GM10266 (cell line): ENCODE measurements around the gene MRPL9.

Source experiments
- DNase-seq: peaks from one replicate; pipeline ENCODE4 v3.0.0; 2012; ENCODE audit errors: extremely low spot score
- TF ChIP-seq, protein P1 (sequence below): IDR thresholded peaks from 2 replicates; pipeline ENCODE4 v1.5.1; 2012; ENCODE audit warnings: mild to moderate bottlenecking, low read depth; ENCODE audit not compliant: control insufficient read depth, insufficient read depth; ENCODE audit errors: missing control alignments

Gene MRPL9

DNA sequence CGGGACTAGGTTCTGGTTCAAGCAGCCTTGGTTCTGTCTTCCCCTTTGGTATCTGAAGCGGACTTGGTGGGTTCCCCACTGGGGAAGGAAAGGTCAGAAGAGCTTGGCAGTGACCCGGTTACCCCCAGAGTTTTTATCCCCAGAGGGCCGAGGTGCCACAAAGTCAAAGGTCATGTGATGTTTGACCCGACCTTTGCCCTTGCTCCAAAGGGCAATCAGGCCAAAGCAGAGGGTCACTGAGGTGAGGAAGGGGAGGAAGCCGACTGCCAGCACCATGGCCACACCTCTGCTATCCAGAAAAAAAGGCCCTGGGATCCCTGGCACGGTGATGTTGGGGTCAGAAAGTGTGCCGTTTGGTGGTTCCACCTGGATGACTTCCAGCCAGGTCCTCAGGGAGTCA, 37.5 kb upstream of the MRPL9 start:
- DNase-seq = no peak
- TF ChIP-seq, protein P1, sequence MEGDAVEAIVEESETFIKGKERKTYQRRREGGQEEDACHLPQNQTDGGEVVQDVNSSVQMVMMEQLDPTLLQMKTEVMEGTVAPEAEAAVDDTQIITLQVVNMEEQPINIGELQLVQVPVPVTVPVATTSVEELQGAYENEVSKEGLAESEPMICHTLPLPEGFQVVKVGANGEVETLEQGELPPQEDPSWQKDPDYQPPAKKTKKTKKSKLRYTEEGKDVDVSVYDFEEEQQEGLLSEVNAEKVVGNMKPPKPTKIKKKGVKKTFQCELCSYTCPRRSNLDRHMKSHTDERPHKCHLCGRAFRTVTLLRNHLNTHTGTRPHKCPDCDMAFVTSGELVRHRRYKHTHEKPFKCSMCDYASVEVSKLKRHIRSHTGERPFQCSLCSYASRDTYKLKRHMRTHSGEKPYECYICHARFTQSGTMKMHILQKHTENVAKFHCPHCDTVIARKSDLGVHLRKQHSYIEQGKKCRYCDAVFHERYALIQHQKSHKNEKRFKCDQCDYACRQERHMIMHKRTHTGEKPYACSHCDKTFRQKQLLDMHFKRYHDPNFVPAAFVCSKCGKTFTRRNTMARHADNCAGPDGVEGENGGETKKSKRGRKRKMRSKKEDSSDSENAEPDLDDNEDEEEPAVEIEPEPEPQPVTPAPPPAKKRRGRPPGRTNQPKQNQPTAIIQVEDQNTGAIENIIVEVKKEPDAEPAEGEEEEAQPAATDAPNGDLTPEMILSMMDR = no peak

DNA sequence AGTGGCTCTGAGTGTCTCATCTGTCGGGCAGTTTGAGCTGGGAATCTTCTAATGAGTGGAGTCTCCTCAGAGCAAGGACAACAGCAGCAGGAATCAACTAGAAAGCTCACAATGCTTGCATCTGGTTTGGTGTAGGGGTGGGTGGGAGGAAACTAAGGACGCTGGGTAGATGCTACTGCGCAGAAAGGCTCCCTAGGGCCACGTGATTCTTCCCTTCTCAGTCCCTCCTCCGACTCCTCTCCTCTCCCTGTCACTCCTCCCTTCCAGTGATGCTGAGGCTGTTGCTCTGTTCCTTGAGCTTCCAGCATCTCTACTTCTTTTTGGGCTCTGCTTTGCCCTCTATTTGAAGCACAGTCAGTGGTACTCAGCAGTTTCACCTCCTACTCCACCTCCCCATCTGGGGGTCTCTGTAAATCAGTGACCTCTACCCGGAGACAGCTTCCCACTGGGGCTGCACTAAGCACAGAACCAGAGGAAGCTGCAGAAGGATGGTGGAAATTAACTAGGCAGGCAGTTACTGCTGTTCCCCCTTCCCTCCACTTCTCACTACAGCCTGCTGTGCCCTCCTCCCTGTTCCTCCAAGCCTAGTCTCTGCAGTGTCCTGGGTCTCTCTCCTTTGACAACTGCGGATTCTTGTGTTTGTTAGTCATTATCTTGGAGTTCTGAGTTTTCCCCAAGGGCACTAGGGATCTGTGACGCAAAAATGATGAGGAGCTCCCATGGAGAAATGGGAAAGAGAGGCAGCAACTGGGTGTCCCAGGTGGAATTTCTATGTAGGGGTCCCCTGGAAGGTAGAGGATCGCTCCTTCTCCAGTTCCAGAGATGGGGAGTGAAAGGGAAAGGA, 36.1 kb upstream of the MRPL9 start:
- DNase-seq = no peak
- TF ChIP-seq, protein P1 = no peak

DNA sequence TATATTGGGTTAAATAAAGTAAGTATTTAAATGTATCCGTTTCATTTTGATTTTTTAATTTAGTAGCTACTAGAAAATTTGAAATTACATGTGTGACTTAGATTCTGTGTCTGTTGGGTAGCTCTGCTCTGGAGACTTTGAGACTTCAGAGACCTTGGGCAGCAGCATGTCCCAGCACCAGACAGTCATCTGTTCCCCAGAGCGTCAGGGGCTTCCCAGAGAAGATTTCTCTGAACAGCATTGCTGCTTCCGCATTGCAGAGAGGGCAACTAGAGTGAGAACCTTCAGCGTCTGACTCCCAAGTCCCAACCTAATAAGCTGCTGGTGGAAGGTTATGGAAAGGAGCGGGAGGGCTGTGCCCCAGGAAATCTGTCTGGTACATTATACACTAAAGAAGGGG, 35.3 kb upstream of the MRPL9 start:
- DNase-seq = no peak
- TF ChIP-seq, protein P1 = no peak

DNA sequence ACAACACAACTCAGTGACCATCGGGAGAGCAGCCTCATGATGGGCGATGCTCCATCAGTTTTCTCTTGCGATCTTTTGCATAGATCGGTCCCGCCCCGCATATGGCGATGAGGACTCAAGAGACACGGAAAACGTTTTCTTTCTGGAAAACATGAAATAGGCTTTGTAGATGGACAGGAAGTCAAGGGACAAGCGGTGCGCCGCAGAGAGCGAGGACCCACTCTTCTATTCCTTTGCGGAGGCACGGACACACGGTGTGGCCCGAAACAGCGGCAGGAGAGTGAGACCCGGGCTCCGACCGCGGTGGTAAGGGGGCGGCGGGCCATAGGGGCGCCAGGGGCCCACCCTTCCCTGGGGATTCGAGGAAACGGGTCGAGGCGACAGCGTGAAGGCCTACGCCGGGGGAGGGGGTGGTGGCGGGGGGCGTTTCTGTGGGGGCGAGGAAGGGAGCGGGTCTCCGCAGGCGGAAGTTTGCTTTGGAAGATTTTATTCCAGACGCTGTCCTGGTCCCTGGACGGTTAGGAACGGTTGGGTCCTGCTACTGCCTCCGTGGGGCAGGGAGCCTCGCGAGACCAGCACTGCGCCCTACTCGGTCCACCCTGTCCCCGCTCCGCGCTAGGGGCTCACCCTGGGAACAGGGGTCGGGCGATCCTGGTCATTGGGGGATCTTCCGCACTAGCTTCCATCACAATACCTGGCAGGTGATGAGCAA, 27.8 kb upstream of the MRPL9 start:
- no peak for DNase-seq
- TF ChIP-seq, protein P1 = no peak

DNA sequence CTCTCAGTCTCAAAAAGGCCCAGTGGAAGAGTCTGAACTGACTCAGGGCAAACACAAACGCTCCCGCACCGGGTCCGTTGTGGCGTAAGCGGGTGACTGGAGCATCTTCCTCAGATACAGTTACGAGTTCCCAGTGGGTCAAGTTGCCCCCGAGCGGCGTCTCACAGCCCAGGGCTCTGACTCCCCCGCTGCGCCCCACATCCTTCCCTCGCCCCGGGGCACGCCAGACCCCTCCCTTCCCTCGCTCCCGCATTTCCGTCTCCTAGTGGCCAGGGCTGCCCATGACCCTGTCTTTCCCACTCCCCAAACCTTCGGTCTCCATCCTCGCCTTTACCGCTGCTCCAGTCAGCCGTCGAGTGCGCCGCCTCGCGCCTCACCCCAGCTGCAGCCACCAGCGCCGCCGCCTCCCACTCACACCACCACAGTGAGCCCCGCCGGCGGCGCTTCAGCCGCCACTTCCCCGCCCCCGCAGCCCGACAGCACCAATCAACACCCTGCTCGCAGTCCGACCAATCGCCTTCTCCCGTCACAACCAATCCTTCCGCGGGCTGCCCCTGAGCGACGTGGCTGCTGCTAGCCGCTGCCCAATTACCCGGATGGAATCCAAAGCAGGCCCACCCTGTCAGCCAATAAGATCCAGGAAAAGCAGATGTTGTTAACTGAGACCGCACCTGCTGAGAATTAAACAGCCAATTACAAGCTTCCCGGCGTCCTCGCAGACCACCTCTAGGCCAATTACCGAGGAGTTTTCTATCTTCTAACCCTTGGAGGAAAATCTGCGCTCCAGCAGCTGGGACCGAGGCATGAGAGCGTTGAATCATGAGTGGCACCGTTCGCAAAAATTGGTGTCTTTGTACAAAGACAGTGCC, 27.0 kb upstream of the MRPL9 start, which contains the start of gene TDRKH:
Gene TDRKH, minus strand, starts transcription at position 430 of the 869 bp plus-strand sequence. CDS start 7,478 bp downstream, outside the sequence.
- peak; percentile 99 for DNase-seq
- TF ChIP-seq, protein P1 = peak; percentile 59

DNA sequence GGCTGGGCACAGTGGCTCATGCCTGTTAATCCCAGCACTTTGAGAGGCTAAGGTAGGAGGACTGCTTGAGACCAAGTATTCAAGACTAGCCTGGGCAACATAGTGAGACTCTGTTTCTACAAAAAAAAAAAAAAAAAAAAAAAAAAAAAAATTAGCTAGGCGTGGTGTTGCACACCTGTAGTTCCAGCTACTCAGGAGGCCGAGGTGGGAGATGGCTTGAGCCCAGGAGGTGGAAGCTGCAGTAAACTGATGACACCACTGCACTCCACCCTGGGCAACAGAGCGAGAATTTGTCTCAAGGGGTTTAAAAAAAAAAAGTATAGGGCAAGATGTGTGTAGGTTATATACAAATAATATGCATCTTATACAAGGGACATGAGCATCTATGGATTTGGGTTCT, 24.4 kb upstream of the MRPL9 start:
- no peak for DNase-seq
- TF ChIP-seq, protein P1 = no peak

DNA sequence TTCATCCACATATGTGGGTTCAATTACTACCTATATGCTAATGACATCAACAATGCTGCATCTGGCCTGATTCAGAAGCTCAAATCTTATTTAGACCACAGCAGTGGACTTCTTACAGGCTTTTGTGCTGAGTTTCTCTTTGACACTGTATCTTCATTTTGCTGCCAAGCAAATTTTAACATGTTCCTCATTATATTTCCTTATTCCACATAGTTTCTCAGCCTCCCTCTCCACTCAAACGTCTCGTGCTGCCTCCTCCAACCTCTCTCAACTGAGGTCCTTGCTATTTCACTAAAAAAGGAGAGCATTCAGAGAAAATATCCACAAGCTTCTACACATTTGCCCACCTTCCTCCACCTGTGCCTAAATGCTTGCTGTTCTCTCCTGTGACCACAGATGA, 20.5 kb upstream of the MRPL9 start:
- TF ChIP-seq, protein P1 = no peak

More for the DNA sequence above, 20.5 kb upstream of the MRPL9 start:
- DNase-seq = no peak
